Astrocyte of the hippocampus (primary cell): ENCODE results near the gene SUSD3.
"Not testable (repeated sequence)": the region's sequence is repeated elsewhere in the genome, so short reads cannot be mapped to it uniquely, and the experiment has no call there.

ENCODE experiments used
- DNase-seq: peaks from one replicate; pipeline ENCODE4 v3.0.0; 2011; ENCODE audit warnings: low read depth, low spot score

SUSD3 gene

GRCh38 chr9:93110311-93110855 is 51.9 kb downstream of the SUSD3 start:
- no peak for DNase-seq

GRCh38 chr9:93111001-93111370 is 52.5 kb downstream of the SUSD3 start:
- no peak for DNase-seq

GRCh38 chr9:93111371-93112115 is 53.0 kb downstream of the SUSD3 start:
- DNase-seq, result peak; percentile 71

GRCh38 chr9:93112116-93112863 is 53.8 kb downstream of the SUSD3 start:
- no peak for DNase-seq

- no peak for DNase-seq
Observed at GRCh38 chr9:93112864-93113389, 54.4 kb downstream of the SUSD3 start.

GRCh38 chr9:93114169-93114983 is 55.9 kb downstream of the SUSD3 start:
- DNase-seq, result no peak

GRCh38 chr9:93114984-93115335 is 56.5 kb downstream of the SUSD3 start:
- DNase-seq, result no peak

GRCh38 chr9:93115486-93116071 is 57.1 kb downstream of the SUSD3 start:
- no peak for DNase-seq

- no peak for DNase-seq
Observed at GRCh38 chr9:93116072-93116961, 57.8 kb downstream of the SUSD3 start.

- not testable (repeated sequence) for DNase-seq
Observed at GRCh38 chr9:93117521-93117920, 59.0 kb downstream of the SUSD3 start.

GRCh38 chr9:93117924-93118862 is 59.7 kb downstream of the SUSD3 start:
- no peak for DNase-seq

- no peak for DNase-seq
Observed at GRCh38 chr9:93118863-93119702, 60.6 kb downstream of the SUSD3 start.

GRCh38 chr9:93119703-93119952 is 61.1 kb downstream of the SUSD3 start:
- DNase-seq, result no peak

- peak; percentile 98 for DNase-seq
Observed at GRCh38 chr9:93119953-93120845, 61.7 kb downstream of the SUSD3 start.

GRCh38 chr9:93120846-93121315 is 62.4 kb downstream of the SUSD3 start:
- no peak for DNase-seq

GRCh38 chr9:93121316-93122241 is 63.1 kb downstream of the SUSD3 start:
- no peak for DNase-seq
